Neural cell (in vitro differentiated cells): ENCODE data around the gene APP. TPM values are rescaled to one million over a fixed set of nuclear protein-coding genes. Genes with fewer than 3 reads are reported as not detected.

Experiments used
- H2AFZ ChIP-seq: fragments of 200-600, 300-800 bp; sonication (generic), shearing (Covaris generic); 2 replicates; pipeline ENCODE4 v1.6.0; 2014; ENCODE audit warnings: low read depth, mild to moderate bottlenecking, antibody characterized with exemption, low read length, moderate library complexity
- H3F3A ChIP-seq: fragments of 200-600 bp; shearing (Covaris generic); 2 replicates; pipeline ENCODE4 v1.6.1; 2016; ENCODE audit warnings: mild to moderate bottlenecking, moderate library complexity, mixed read lengths, antibody characterized with exemption, low read length; ENCODE audit not compliant: insufficient read depth, poor library complexity, severe bottlenecking
- H3K27ac ChIP-seq: fragments of 200-600, 300-800 bp; sonication (generic), shearing (Covaris generic); 2 replicates; pipeline ENCODE4 v1.5.1; 2014; ENCODE audit warnings: mild to moderate bottlenecking, low read length, moderate library complexity
- H3K27me3 ChIP-seq: fragments of 300-800, 200-600 bp; sonication (generic), shearing (Covaris generic); 2 replicates; pipeline ENCODE4 v1.6.0; 2014; ENCODE audit warnings: mild to moderate bottlenecking, low read depth, low read length, moderate library complexity; ENCODE audit not compliant: insufficient read depth
- H3K36me3 ChIP-seq: fragments of 300-800, 200-600 bp; sonication (generic), shearing (Covaris generic); 2 replicates; pipeline ENCODE4 v1.5.1; 2014; ENCODE audit warnings: mild to moderate bottlenecking, antibody characterized with exemption, low read length, moderate library complexity; ENCODE audit not compliant: insufficient read depth
- H3K4me2 ChIP-seq: fragments of 300-800, 200-600 bp; sonication (generic), shearing (Covaris generic); 2 replicates; pipeline ENCODE4 v1.6.0; 2014; ENCODE audit warnings: mild to moderate bottlenecking, low read length
- H3K4me3 ChIP-seq: fragments of 300-800, 200-600 bp; sonication (generic), shearing (Covaris generic); 2 replicates; pipeline ENCODE4 v1.5.1; 2014; ENCODE audit warnings: mild to moderate bottlenecking, low read length, moderate library complexity
- H3K79me2 ChIP-seq: fragments of 200-600 bp; shearing (Covaris generic); replicated peaks from 2 replicates; pipeline ENCODE4 v1.6.0; 2014; ENCODE audit warnings: mild to moderate bottlenecking, low read length, moderate library complexity; ENCODE audit not compliant: insufficient read depth
- H3K9ac ChIP-seq: fragments of 300-800, 200-600 bp; sonication (generic), shearing (Covaris generic); 2 replicates; pipeline ENCODE4 v1.6.1; 2016; ENCODE audit warnings: mild to moderate bottlenecking, low read length, mixed read lengths
- H3K9me2 ChIP-seq: fragments of 200-600 bp; shearing (Covaris generic); 2 replicates; pipeline ENCODE4 v1.6.1; 2016; ENCODE audit warnings: mild to moderate bottlenecking, low read length, mixed read lengths; ENCODE audit not compliant: insufficient read depth
- H3K9me3 ChIP-seq: fragments of 200-600, 300-800 bp; sonication (generic), shearing (Covaris generic); 2 replicates; pipeline ENCODE4 v1.6.1; 2016; ENCODE audit warnings: mild to moderate bottlenecking, mixed run types, low read length, moderate library complexity, mixed read lengths
- H4K20me1 ChIP-seq: fragments of 200-600 bp; shearing (Covaris generic); 2 replicates; pipeline ENCODE4 v1.6.1; 2016; ENCODE audit warnings: mild to moderate bottlenecking, mixed run types; ENCODE audit not compliant: insufficient read depth
- EP300 ChIP-seq: fragments of 450-650 bp; conservative IDR thresholded peaks from 2 replicates; pipeline ENCODE4 v1.6.1; 2014; ENCODE audit warnings: antibody characterized with exemption, mild to moderate bottlenecking, moderate library complexity; ENCODE audit not compliant: poor library complexity, severe bottlenecking
- EZH2 ChIP-seq: fragments of 200-600, 300-800 bp; shearing (Covaris generic), sonication (generic); IDR thresholded peaks from 2 replicates; pipeline ENCODE4 v1.6.1; 2014; ENCODE audit warnings: antibody characterized with exemption, low read length, borderline replicate concordance, mild to moderate bottlenecking; ENCODE audit not compliant: insufficient read depth, poor library complexity, severe bottlenecking
- MXI1 ChIP-seq: fragments of 450-650 bp; conservative IDR thresholded peaks from 2 replicates; pipeline ENCODE4 v1.6.1; 2014; ENCODE audit warnings: antibody characterized with exemption, mild to moderate bottlenecking; ENCODE audit not compliant: poor library complexity, severe bottlenecking
- POLR2AphosphoS5 ChIP-seq: IDR thresholded peaks from 2 replicates; pipeline ENCODE4 v1.6.1; 2012
- RAD21 ChIP-seq: fragments of 450-650 bp; conservative IDR thresholded peaks from 2 replicates; pipeline ENCODE4 v1.6.1; 2014; ENCODE audit warnings: antibody characterized with exemption, mild to moderate bottlenecking, moderate library complexity
- REST ChIP-seq: IDR thresholded peaks from 2 replicates; pipeline ENCODE4 v1.6.1; 2012; ENCODE audit warnings: borderline replicate concordance
- SMC3 ChIP-seq: fragments of 450-650 bp; conservative IDR thresholded peaks from 2 replicates; pipeline ENCODE4 v1.6.1; 2014; ENCODE audit warnings: antibody characterized with exemption, mild to moderate bottlenecking, moderate library complexity; ENCODE audit not compliant: poor library complexity
- TAF1 ChIP-seq: IDR thresholded peaks from 2 replicates; pipeline ENCODE4 v1.6.1; 2012; ENCODE audit warnings: low read depth
- polyA plus RNA-seq: library from polyadenylated mRNA; depleted of rRNA; stranded (reverse); fragments of >200 nt; gene quantifications from 2 replicates; pipeline ENCODE4 v1.2.3, GENCODE V29; 2014
- TF ChIP-seq, protein P1 (sequence below): fragments of 450-650 bp; IDR thresholded peaks from 2 replicates; pipeline ENCODE4 v1.5.1; 2014; ENCODE audit warnings: antibody characterized with exemption, mild to moderate bottlenecking, moderate library complexity; ENCODE audit not compliant: poor library complexity, severe bottlenecking

Gene APP
- polyA plus RNA-seq, 1 donor from 2014 or later = 470 TPM

- no peaks in the 10 kb centered on the region for H3K36me3 ChIP-seq
- H3K9me3 ChIP-seq = no peaks in the 10 kb centered on the region
- H3K4me3 ChIP-seq = no peak overlapping the region
- H3K27ac ChIP-seq = no peak overlapping the region
- H3F3A ChIP-seq = no peaks in the 10 kb centered on the region
- H3K27me3 ChIP-seq = no peaks in the 10 kb centered on the region
- peaks cover 3% of the 10 kb centered on the region for H4K20me1 ChIP-seq
- no peaks in the 10 kb centered on the region for H3K9me2 ChIP-seq
- no peak for TF ChIP-seq REST
- no peak for TF ChIP-seq MXI1
- TF ChIP-seq TAF1 = no peak
- no peak for TF ChIP-seq EZH2
- TF ChIP-seq EP300 = no peak
- TF ChIP-seq POLR2AphosphoS5 = no peak
- no peak for TF ChIP-seq RAD21
- TF ChIP-seq SMC3 = no peak
- TF ChIP-seq, protein P1, sequence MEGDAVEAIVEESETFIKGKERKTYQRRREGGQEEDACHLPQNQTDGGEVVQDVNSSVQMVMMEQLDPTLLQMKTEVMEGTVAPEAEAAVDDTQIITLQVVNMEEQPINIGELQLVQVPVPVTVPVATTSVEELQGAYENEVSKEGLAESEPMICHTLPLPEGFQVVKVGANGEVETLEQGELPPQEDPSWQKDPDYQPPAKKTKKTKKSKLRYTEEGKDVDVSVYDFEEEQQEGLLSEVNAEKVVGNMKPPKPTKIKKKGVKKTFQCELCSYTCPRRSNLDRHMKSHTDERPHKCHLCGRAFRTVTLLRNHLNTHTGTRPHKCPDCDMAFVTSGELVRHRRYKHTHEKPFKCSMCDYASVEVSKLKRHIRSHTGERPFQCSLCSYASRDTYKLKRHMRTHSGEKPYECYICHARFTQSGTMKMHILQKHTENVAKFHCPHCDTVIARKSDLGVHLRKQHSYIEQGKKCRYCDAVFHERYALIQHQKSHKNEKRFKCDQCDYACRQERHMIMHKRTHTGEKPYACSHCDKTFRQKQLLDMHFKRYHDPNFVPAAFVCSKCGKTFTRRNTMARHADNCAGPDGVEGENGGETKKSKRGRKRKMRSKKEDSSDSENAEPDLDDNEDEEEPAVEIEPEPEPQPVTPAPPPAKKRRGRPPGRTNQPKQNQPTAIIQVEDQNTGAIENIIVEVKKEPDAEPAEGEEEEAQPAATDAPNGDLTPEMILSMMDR = no peak
- H3K79me2 ChIP-seq = peaks cover 96% of the 10 kb centered on the region
- no peak overlapping the region for H3K9ac ChIP-seq
- no peak overlapping the region for H2AFZ ChIP-seq
- no peak overlapping the region for H3K4me2 ChIP-seq
Measured at GRCh38 chr21:26138615-26139257, 31.8 kb downstream of the APP start.

GRCh38 chr21:26137379-26138060, 33.0 kb downstream of the APP start:
- H3K9me3 ChIP-seq = no peaks in the 10 kb centered on the region
- no peaks in the 10 kb centered on the region for H3K9me2 ChIP-seq
- H3K79me2 ChIP-seq = peaks cover 96% of the 10 kb centered on the region
- no peak overlapping the region for H3K4me2 ChIP-seq
- peaks cover 3% of the 10 kb centered on the region for H4K20me1 ChIP-seq
- no peak overlapping the region for H3K27ac ChIP-seq
- H2AFZ ChIP-seq = no peak overlapping the region
- no peak overlapping the region for H3K4me3 ChIP-seq
- no peaks in the 10 kb centered on the region for H3K27me3 ChIP-seq
- no peak overlapping the region for H3K9ac ChIP-seq
- TF ChIP-seq RAD21 (no peak), SMC3 (no peak), POLR2AphosphoS5 (no peak), MXI1 (no peak), EZH2 (no peak), EP300 (no peak), REST (no peak), TAF1 (no peak)
- TF ChIP-seq, protein P1 = no peak
- H3F3A ChIP-seq = no peaks in the 10 kb centered on the region
- no peaks in the 10 kb centered on the region for H3K36me3 ChIP-seq
